Measurements from ENCODE around the gene P2RX6. TPM values are rescaled to one million over a fixed set of nuclear protein-coding genes. Genes with fewer than 3 reads are reported as not detected.

Gene P2RX6
- total and polyA plus RNA-seq, 7 donors = under 0.01 to 2.0 (median 1.1) TPM; not detected in 1

DNA sequence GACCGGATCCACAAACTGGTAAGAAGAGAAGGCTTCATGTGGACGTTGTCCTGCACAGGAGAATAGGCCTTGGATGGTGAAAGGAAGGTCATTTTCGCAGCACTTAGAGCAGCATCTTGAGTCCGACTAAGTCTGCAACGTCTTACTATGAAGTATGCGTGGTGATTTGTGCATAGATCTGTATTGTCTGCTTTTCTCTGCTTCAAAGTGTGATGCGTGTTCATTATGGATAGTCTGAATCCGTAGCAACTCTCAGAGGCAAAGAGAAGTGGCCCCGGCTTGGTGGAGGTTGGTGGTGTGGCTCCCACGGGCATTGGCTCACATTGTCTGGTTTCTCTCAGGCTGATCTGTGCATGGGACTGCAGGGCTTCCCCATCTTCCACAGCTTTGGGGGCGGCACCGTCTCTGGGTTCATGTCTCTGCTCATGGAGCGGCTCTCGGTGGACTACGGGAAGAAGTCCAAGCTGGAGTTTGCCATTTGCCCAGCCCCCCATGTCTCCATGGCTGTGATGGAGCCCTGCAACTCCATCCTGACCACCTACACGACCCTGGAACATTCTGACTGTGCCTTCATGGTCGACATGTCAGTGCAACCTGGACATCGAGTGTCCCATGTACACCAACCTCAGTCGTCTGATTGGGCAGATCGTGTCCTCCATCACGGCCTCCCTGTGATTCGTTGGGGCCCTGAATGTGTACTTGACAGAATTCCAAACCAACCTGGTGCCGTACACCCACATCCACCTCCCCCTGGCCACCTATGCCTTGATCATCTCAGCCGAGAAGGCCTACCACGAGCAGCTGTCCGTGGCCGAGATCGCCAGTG, 52.3 kb downstream of the P2RX6 start:
- 87 to 92% methylated on average over 28 of the region's 28 CpGs for WGBS, 2 donors
- H3K27me3 ChIP-seq = no peaks in the 10 kb centered on the region
- intact Hi-C loops (cut with DNase I) = no loop called here
- H3K36me3 ChIP-seq = no peaks in the 10 kb centered on the region
- TF ChIP-seq CTCF (IDR thresholded peaks at IDR 0.05) (no peak), POLR2A (IDR thresholded peaks at IDR 0.05) (no peak), EP300 (IDR thresholded peaks at IDR 0.05) (no peak), POLR2AphosphoS5 (IDR thresholded peaks at IDR 0.05) (no peak)
- H3K27ac ChIP-seq = no peak overlapping the region
- no peaks in the 10 kb centered on the region for H3K4me1 ChIP-seq
- no peaks in the 10 kb centered on the region for H3K9me3 ChIP-seq
- no peak overlapping the region for H3K4me3 ChIP-seq
- DNase-seq = peak; percentile 53

GRCh38 chr22:21067901-21068680, 53.1 kb downstream of the P2RX6 start:
- TF ChIP-seq EP300 (IDR thresholded peaks at IDR 0.05) (no peak), CTCF (IDR thresholded peaks at IDR 0.05) (no peak), POLR2AphosphoS5 (IDR thresholded peaks at IDR 0.05) (no peak), POLR2A (IDR thresholded peaks at IDR 0.05) (no peak)
- intact Hi-C loops (cut with DNase I) = no loop called here
- Histone ChIP-seq H3K9me3 (no peaks in the 10 kb centered on the region), H3K36me3 (no peaks in the 10 kb centered on the region), H3K27ac (no peak overlapping the region), H3K4me3 (no peak overlapping the region), H3K27me3 (no peaks in the 10 kb centered on the region), H3K4me1 (no peaks in the 10 kb centered on the region)
- no peak for DNase-seq
- WGBS, 2 donors = 90% methylated on average over 12 of the region's 12 CpGs

DNA sequence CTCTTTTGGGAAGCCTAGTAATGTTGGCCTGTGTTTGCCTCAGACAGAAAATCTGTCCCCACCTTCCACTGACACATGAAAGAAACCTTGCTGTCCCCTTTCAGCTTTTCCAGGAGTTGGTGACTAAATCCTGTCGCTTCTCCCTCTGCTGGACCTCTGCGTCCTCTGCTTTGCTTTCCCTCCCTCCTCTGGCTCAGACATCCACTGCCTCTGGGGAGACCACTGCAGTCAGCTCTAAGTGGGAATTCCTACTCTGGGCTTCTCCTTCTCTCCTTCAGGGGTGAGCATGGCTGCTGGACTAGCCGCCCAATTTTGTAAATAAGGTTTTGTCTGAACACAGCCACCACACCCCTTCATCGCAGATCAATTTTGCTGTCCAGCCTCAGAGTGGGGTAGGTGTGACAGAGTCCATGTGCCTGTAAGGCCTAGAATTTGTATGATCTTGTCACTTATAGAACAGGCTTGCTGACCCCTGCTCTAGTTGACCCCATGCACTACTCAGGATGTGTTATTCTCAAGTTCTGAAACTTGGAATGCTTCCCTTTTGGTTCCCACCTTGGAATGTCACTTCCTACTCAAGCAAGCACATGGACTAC, 53.8 kb downstream of the P2RX6 start:
- WGBS, 2 donors = 78 to 82% methylated on average over 4 of the region's 4 CpGs
- H3K27me3 ChIP-seq = no peaks in the 10 kb centered on the region
- intact Hi-C loops (cut with DNase I) = no loop called here
- no peaks in the 10 kb centered on the region for H3K4me1 ChIP-seq
- no peak for DNase-seq
- TF ChIP-seq CTCF (IDR thresholded peaks at IDR 0.05) = no peak
- TF ChIP-seq POLR2AphosphoS5 (IDR thresholded peaks at IDR 0.05) = no peak
- no peak for TF ChIP-seq EP300 (IDR thresholded peaks at IDR 0.05)
- TF ChIP-seq POLR2A (IDR thresholded peaks at IDR 0.05) = no peak
- no peak overlapping the region for H3K4me3 ChIP-seq
- no peaks in the 10 kb centered on the region for H3K9me3 ChIP-seq
- H3K27ac ChIP-seq = no peak overlapping the region
- no peaks in the 10 kb centered on the region for H3K36me3 ChIP-seq

DNA sequence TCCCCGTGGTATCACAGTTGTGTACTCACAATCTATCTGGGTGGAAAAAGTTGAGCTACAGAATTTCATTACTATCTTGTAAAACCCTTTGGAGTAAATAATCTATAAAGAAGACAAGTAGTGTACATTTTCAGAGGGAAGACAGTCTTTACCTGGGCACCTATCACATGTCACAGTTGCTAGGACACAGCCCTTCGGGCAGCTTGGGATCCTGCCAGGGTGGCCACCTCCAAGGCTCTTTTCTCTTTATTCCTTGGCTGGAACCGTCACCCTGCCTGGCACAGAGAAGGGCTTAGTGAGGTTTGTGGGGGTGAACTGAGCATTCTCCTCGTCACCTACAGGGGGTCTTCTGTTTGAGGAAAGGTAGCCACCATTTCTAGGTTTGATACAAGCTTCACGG, 54.4 kb downstream of the P2RX6 start:
- Histone ChIP-seq H3K4me3 (no peak overlapping the region), H3K27ac (no peak overlapping the region), H3K27me3 (no peaks in the 10 kb centered on the region), H3K4me1 (no peaks in the 10 kb centered on the region), H3K36me3 (no peaks in the 10 kb centered on the region), H3K9me3 (no peaks in the 10 kb centered on the region)
- 49 to 64% methylated on average over 5 of the region's 5 CpGs for WGBS, 2 donors
- TF ChIP-seq CTCF (IDR thresholded peaks at IDR 0.05) = no peak
- TF ChIP-seq POLR2A (IDR thresholded peaks at IDR 0.05) = no peak
- TF ChIP-seq POLR2AphosphoS5 (IDR thresholded peaks at IDR 0.05) = no peak
- TF ChIP-seq EP300 (IDR thresholded peaks at IDR 0.05) = no peak
- intact Hi-C loops (cut with DNase I) = no loop called here
- DNase-seq = no peak
